Endodermal cell (in vitro differentiated cells): ENCODE data around the gene MAP3K5. TPM values are rescaled to one million over a fixed set of nuclear protein-coding genes. Genes with fewer than 3 reads are reported as not detected.

ENCODE experiments used
- DNase-seq: peaks from one replicate; pipeline ENCODE4 v3.0.0-alpha.2; 2017
- H3K27ac ChIP-seq: 2 replicates; pipeline ENCODE4 v1.5.1; 2013; ENCODE audit warnings: mild to moderate bottlenecking, low read depth, low read length, moderate library complexity
- H3K27me3 ChIP-seq: 2 replicates; pipeline ENCODE4 v1.6.1; 2013; ENCODE audit warnings: mild to moderate bottlenecking, low read length, moderate library complexity; ENCODE audit not compliant: insufficient read depth, control insufficient read depth, poor library complexity, severe bottlenecking
- H3K36me3 ChIP-seq: 2 replicates; pipeline ENCODE4 v1.7.0; 2013; ENCODE audit warnings: mild to moderate bottlenecking, low read length, moderate library complexity; ENCODE audit not compliant: control insufficient read depth, insufficient read depth
- H3K4me1 ChIP-seq: one replicate; pipeline ENCODE4 v1.7.0; 2013; ENCODE audit warnings: low read length; ENCODE audit not compliant: control insufficient read depth, insufficient read depth
- H3K4me3 ChIP-seq: 2 replicates; pipeline ENCODE4 v1.5.1; 2013; ENCODE audit warnings: mild to moderate bottlenecking, low read length, moderate library complexity
- H3K9ac ChIP-seq: 2 replicates; pipeline ENCODE4 v1.6.1; 2013; ENCODE audit warnings: mild to moderate bottlenecking, low read length, moderate library complexity; ENCODE audit not compliant: poor library complexity, severe bottlenecking; ENCODE audit errors: extremely low read depth
- H3K9me3 ChIP-seq: 2 replicates; pipeline ENCODE4 v1.6.1; 2013; ENCODE audit warnings: mild to moderate bottlenecking, low read length, moderate library complexity; ENCODE audit not compliant: control insufficient read depth
- H3K27ac Mint-ChIP-seq: 2 replicates; pipeline ENCODE4 v1.8.0; 2020; ENCODE audit warnings: mixed read lengths
- H3K27me3 Mint-ChIP-seq: 2 replicates; pipeline ENCODE4 v1.8.0; 2021; ENCODE audit warnings: mild to moderate bottlenecking, mixed read lengths; ENCODE audit not compliant: insufficient read depth
- H3K36me3 Mint-ChIP-seq: 2 replicates; pipeline ENCODE4 v1.8.0; 2020; ENCODE audit warnings: low read depth, mixed read lengths
- H3K4me1 Mint-ChIP-seq: 2 replicates; pipeline ENCODE4 v1.8.0; 2020; ENCODE audit warnings: mixed read lengths
- H3K4me3 Mint-ChIP-seq: 2 replicates; pipeline ENCODE4 v1.8.0; 2020; ENCODE audit warnings: mild to moderate bottlenecking, moderate library complexity, mixed read lengths
- H3K9me3 Mint-ChIP-seq: 2 replicates; pipeline ENCODE4 v1.8.0; 2020; ENCODE audit warnings: mild to moderate bottlenecking, mixed read lengths
- WGBS, 2 experiments: methylation state at CpG; one replicate each; pipeline versions ENCODE4 v1.1.5 to v1.1.7; 2013; ENCODE audit warnings: missing lambda C conversion rate in 2 of 2, mixed read lengths in 1 of 2; ENCODE audit not compliant: insufficient coverage in 1 of 2, insufficient read length in 1 of 2; 5-methylcytosine and 5-hydroxymethylcytosine counted together
- total RNA-seq, 2 donors: library from RNA; stranded (reverse); fragmentation: NEBNext Ultra II Directional in 1 of 2; extraction: Animal tissue kit (Norgen Biotek cat#: 25700) in 1 of 2; gene quantifications; 2 replicates in 1 of 2; 3 replicates in 1 of 2; pipeline ENCODE4 v1.2.1, GENCODE V29; 2021
- TF ChIP-seq, protein P1 (sequence below): fragments of 200-600 bp; sonication (generic); conservative IDR thresholded peaks from 2 replicates; pipeline ENCODE4 v1.5.0; 2021; ENCODE audit warnings: antibody characterized with exemption, mild to moderate bottlenecking

The MAP3K5 gene
- total RNA-seq, 2 donors from 2014 or later, result 1.6 to 3.4 TPM

GRCh38 chr6:136711644-136712043, 80.6 kb downstream of the MAP3K5 start:
- no peaks in the 10 kb centered on the region for H3K27me3 ChIP-seq

DNA sequence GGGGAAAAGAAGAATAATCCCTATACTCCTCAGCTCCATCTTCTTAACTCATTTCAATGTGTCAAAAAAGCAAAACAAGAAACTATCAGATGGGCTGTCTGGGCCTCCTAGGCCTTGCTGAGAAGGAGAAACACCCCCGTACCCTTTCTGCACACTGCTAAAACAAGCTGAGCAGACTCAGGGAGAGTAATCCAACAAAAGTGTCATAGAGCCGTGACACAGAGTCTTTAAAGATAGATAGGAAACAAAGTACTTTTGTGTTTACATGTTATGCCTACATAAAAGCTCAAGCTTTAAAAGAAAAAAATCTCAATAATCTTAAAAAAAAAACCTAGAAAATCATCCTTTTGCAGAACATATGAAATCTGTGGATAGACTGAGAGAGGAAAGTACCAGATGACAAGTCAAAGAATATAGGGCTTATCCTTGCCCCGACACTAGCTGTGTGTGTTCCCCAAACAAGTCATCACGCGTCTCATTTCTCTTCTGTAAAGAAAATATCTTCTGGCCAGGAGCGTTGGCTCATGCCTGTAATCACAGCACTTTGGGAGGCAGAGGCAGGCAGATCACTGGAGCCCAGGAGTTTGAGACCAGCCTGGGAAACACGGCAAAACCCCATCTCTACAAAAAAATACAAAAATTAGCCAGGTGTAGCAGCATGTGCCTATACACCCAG, 81.3 kb downstream of the MAP3K5 start:
- no peak overlapping the region for H3K9ac ChIP-seq
- H3K9me3 ChIP-seq, result no peaks in the 10 kb centered on the region
- H3K27me3 Mint-ChIP-seq, result no peaks in the 10 kb centered on the region
- no peaks in the 10 kb centered on the region for H3K4me1 ChIP-seq
- no peaks in the 10 kb centered on the region for H3K4me1 Mint-ChIP-seq
- H3K27ac ChIP-seq, result no peak overlapping the region
- H3K9me3 Mint-ChIP-seq, result no peaks in the 10 kb centered on the region
- no peak for DNase-seq
- H3K27ac Mint-ChIP-seq, result no peak overlapping the region
- WGBS, 2 experiments, result 89 to 96% methylated on average over 4 to 7 of the region's 7 CpGs
- H3K4me3 ChIP-seq, result no peak overlapping the region
- H3K36me3 Mint-ChIP-seq, result no peaks in the 10 kb centered on the region
- no peaks in the 10 kb centered on the region for H3K36me3 ChIP-seq
- H3K4me3 Mint-ChIP-seq, result no peak overlapping the region
- TF ChIP-seq, protein P1, sequence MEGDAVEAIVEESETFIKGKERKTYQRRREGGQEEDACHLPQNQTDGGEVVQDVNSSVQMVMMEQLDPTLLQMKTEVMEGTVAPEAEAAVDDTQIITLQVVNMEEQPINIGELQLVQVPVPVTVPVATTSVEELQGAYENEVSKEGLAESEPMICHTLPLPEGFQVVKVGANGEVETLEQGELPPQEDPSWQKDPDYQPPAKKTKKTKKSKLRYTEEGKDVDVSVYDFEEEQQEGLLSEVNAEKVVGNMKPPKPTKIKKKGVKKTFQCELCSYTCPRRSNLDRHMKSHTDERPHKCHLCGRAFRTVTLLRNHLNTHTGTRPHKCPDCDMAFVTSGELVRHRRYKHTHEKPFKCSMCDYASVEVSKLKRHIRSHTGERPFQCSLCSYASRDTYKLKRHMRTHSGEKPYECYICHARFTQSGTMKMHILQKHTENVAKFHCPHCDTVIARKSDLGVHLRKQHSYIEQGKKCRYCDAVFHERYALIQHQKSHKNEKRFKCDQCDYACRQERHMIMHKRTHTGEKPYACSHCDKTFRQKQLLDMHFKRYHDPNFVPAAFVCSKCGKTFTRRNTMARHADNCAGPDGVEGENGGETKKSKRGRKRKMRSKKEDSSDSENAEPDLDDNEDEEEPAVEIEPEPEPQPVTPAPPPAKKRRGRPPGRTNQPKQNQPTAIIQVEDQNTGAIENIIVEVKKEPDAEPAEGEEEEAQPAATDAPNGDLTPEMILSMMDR, result no peak
- H3K27me3 ChIP-seq, result no peaks in the 10 kb centered on the region

More at GRCh38 chr6:136711644-136712043, 80.6 kb downstream of the MAP3K5 start:
- Mint-ChIP-seq H3K4me1 (peaks cover 5% of the 10 kb centered on the region), H3K4me3 (no peak overlapping the region), H3K27ac (no peak overlapping the region), H3K27me3 (no peaks in the 10 kb centered on the region), H3K9me3 (no peaks in the 10 kb centered on the region), H3K36me3 (no peaks in the 10 kb centered on the region)
- WGBS, 2 experiments, result 80 to 96% methylated on average over 1 of the region's 2 CpGs
- TF ChIP-seq, protein P1, result no peak
- no peaks in the 10 kb centered on the region for H3K9me3 ChIP-seq
- no peak overlapping the region for H3K27ac ChIP-seq
- H3K36me3 ChIP-seq, result no peaks in the 10 kb centered on the region
- H3K4me1 ChIP-seq, result no peaks in the 10 kb centered on the region
- H3K4me3 ChIP-seq, result no peak overlapping the region
- no peak for DNase-seq
- H3K9ac ChIP-seq, result no peak overlapping the region

GRCh38 chr6:136709429-136709828, 82.8 kb downstream of the MAP3K5 start:
- no peaks in the 10 kb centered on the region for H3K9me3 ChIP-seq
- no peaks in the 10 kb centered on the region for H3K9me3 Mint-ChIP-seq
- TF ChIP-seq, protein P1, result no peak

More at GRCh38 chr6:136709429-136709828, 82.8 kb downstream of the MAP3K5 start:
- no peak overlapping the region for H3K27ac Mint-ChIP-seq
- H3K36me3 Mint-ChIP-seq, result no peaks in the 10 kb centered on the region
- Histone ChIP-seq H3K36me3 (no peaks in the 10 kb centered on the region), H3K4me3 (no peak overlapping the region), H3K27ac (no peak overlapping the region), H3K4me1 (no peaks in the 10 kb centered on the region), H3K27me3 (no peaks in the 10 kb centered on the region), H3K9ac (no peak overlapping the region)
- no peak for DNase-seq
- H3K4me1 Mint-ChIP-seq, result no peaks in the 10 kb centered on the region
- no peaks in the 10 kb centered on the region for H3K27me3 Mint-ChIP-seq
- no peak overlapping the region for H3K4me3 Mint-ChIP-seq
